Kidney epithelial cell (primary cell): ENCODE measurements around the gene PPBP. TPM values are rescaled to one million over a fixed set of nuclear protein-coding genes. Genes with fewer than 3 reads are reported as not detected.

ENCODE experiments used
- DNase-seq: peaks from one replicate; pipeline ENCODE4 v3.0.0-alpha.2; 2010; ENCODE audit warnings: low read depth
- H3K27me3 ChIP-seq: 2 replicates; pipeline ENCODE4 v1.6.0; 2011; ENCODE audit warnings: low read length; ENCODE audit not compliant: control insufficient read depth, insufficient read depth
- H3K36me3 ChIP-seq: 2 replicates; pipeline ENCODE4 v1.5.1; 2011; ENCODE audit warnings: low read length; ENCODE audit not compliant: control insufficient read depth, insufficient read depth
- H3K4me3 ChIP-seq: 2 replicates; pipeline ENCODE4 v1.5.1; 2011; ENCODE audit warnings: low read depth, mild to moderate bottlenecking, control low read depth, low read length
- total RNA-seq: library from RNA; depleted of rRNA; stranded (reverse); fragments of >200 nt; gene quantifications from 2 replicates; pipeline ENCODE4 v1.2.3, GENCODE V29; 2015
- TF ChIP-seq, protein P1 (sequence below): IDR thresholded peaks from 2 replicates; pipeline ENCODE4 v1.5.1; 2011; ENCODE audit warnings: mild to moderate bottlenecking, moderate library complexity, low read length, control low read depth, inconsistent platforms; ENCODE audit not compliant: insufficient read depth, poor library complexity, severe bottlenecking

Gene PPBP
- total RNA-seq, 1 donor from 2014 or later: not detected

DNA sequence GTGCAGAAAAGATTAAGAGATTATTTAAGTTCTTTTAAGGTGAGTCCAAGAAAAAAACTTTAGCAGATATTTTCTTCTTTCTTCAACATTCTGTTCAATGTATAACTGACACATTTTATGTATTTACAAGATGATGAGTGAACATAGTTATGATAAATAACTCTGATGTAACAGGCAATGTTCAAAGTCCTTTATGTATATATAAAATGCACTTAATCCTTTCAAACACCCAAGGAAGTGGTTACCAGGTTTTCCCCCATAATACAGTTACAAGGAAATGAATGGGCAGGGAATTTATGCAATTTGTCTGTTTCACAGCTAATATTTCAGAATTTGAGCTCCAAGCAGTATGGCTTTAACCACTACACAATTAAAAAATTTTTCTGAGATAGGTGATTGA is 42.3 kb upstream of the PPBP start:
- DNase-seq: no peak
- Histone ChIP-seq H3K4me3 (no peak overlapping the region), H3K36me3 (no peaks in the 10 kb centered on the region), H3K27me3 (no peaks in the 10 kb centered on the region)
- TF ChIP-seq, protein P1, sequence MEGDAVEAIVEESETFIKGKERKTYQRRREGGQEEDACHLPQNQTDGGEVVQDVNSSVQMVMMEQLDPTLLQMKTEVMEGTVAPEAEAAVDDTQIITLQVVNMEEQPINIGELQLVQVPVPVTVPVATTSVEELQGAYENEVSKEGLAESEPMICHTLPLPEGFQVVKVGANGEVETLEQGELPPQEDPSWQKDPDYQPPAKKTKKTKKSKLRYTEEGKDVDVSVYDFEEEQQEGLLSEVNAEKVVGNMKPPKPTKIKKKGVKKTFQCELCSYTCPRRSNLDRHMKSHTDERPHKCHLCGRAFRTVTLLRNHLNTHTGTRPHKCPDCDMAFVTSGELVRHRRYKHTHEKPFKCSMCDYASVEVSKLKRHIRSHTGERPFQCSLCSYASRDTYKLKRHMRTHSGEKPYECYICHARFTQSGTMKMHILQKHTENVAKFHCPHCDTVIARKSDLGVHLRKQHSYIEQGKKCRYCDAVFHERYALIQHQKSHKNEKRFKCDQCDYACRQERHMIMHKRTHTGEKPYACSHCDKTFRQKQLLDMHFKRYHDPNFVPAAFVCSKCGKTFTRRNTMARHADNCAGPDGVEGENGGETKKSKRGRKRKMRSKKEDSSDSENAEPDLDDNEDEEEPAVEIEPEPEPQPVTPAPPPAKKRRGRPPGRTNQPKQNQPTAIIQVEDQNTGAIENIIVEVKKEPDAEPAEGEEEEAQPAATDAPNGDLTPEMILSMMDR: no peak

DNA sequence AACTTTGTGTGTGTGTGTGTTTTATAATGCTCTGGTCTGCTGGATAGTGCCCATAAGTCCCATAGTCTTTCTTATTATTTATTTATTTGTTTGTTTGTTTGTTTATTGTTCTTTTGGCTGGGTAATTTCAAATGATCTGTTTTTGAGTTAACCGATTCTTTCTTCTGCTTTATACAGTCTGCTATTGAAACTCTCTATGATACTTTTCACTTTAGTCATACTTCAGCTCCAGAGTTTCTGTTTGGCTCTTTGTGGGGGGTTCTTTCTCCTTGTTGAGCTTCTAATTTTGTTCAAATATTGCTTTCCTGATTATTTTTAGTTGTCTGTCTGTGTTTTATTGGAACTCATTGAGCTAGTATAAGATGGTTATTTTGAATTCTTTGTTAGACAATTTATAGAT is 40.5 kb upstream of the PPBP start:
- H3K27me3 ChIP-seq: no peaks in the 10 kb centered on the region
- TF ChIP-seq, protein P1: no peak
- DNase-seq: no peak
- H3K4me3 ChIP-seq: no peak overlapping the region
- no peaks in the 10 kb centered on the region for H3K36me3 ChIP-seq

DNA sequence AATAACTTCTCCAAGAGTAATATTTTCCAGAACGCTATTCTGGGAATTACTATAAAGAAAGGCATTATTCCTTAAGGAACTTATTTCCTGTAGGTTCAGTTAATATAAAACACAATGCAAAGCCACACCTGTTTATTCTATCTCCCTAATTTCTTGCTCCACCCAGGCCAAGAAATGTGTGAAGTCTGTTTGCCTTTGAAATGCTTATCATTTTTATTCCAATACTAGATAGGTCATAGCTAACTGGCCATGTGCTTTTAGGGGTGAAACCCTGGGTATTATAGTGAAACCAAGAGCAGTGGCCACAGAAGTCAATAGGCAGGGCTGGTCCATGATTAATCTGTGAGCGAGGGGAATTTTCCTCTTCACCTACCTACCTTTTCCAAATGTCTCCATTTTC is 35.7 kb upstream of the PPBP start:
- no peaks in the 10 kb centered on the region for H3K36me3 ChIP-seq
- no peak overlapping the region for H3K4me3 ChIP-seq
- DNase-seq: no peak
- TF ChIP-seq, protein P1: no peak
- H3K27me3 ChIP-seq: no peaks in the 10 kb centered on the region

DNA sequence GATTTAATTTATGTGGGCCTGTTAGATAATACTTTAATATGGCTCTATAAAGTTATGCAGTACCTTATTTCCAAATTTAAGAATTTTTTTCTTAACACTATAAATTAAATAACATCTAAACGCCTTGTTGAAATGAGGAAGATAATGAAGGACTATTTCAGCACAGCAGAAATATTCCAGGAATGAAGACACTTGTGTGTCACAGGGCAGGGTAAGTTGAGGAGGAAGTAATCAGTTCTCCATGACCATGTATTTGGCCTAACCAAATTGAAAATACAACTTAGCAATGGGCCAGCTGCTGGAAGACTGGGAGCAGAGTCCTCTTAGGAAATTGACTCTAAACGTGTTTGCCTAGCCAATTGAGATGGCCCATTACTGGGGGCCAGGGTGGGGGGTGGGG is 33.6 kb upstream of the PPBP start:
- H3K36me3 ChIP-seq: no peaks in the 10 kb centered on the region
- TF ChIP-seq, protein P1: no peak
- H3K4me3 ChIP-seq: no peak overlapping the region

DNA sequence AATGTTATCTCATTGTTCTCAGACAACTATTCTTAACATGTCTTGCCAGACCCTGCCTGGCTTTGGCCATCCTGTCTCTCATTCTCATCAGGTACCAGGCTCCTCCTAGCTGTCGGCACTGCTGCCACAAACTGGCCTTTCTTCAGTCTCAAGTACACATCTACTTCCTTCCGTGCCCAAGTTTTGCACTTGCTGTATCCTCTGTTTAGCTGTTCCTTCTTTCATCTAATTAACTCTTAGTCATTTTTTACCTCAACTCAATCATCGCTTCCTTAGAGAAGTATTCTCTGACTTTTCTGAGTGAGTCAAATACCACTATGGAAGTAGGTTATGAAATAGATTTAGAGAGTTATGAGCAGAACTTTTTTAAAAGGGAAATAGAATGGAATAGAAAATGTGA is 30.8 kb upstream of the PPBP start:
- Histone ChIP-seq H3K4me3 (no peak overlapping the region), H3K27me3 (no peaks in the 10 kb centered on the region), H3K36me3 (no peaks in the 10 kb centered on the region)
- DNase-seq: no peak
- TF ChIP-seq, protein P1: no peak

More for the DNA sequence above, 33.6 kb upstream of the PPBP start:
- H3K27me3 ChIP-seq: no peaks in the 10 kb centered on the region
- no peak for DNase-seq

DNA sequence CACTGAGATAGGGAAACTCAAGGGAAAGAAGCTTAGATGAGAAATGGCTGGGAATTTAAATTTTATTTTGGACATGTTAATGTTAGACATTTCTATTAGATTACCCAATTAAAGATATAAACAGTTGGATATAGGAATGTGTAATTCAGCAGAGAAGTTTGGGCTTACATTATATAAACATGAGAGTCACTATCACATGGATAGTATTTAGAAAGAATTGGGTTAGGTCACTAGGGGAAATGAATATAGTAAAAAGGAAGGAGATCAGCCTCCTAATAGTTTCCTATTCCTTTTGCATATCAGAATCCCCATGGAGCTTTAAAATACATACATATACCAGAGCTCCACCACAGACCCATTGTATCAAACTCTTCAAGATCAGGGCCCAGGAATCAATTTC is 30.1 kb upstream of the PPBP start:
- Histone ChIP-seq H3K36me3 (no peaks in the 10 kb centered on the region), H3K4me3 (no peak overlapping the region), H3K27me3 (no peaks in the 10 kb centered on the region)
- no peak for DNase-seq
- TF ChIP-seq, protein P1: no peak
